ENCODE data around the gene C3orf70. TPM values are rescaled to one million over a fixed set of nuclear protein-coding genes. Genes with fewer than 3 reads are reported as not detected.

C3orf70 gene
- total RNA-seq, 2 experiments from 2014 or later: not detected

DNA sequence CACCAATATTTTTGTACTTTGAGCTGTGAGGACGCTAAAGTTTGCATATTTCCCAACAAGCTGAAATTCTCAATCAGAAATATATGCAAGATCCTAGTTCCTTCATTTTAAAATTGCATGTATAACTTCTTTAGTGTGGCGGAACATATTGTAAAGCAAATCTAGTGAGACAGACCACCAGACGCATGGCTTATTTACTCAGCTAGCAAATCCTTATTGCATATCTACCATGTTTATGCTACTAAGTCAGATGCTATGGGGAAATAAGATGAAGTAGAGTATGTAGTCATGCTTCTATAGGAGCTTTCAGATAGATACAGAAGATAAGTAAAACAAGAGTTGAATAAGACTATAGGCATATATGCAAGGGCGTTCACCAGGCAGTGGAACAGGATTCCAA, 62.0 kb downstream of the C3orf70 start:
- DNase-seq (ENCODE audit: low spot score): no peak
- Histone ChIP-seq H3K4me1 (ENCODE audit: insufficient read depth, low read length, poor library complexity, severe bottlenecking) (no peaks in the 10 kb centered on the region), H3K79me2 (ENCODE audit: insufficient read depth, low read depth, low read length) (no peaks in the 10 kb centered on the region), H3K27ac (ENCODE audit: low read depth, low read length, poor library complexity, severe bottlenecking) (no peak overlapping the region), H4K20me1 (ENCODE audit: insufficient read depth, low read length) (no peaks in the 10 kb centered on the region), H3K36me3 (ENCODE audit: insufficient read depth, low read length) (no peaks in the 10 kb centered on the region), H3K9me3 (ENCODE audit: low read length) (no peaks in the 10 kb centered on the region), H2AFZ (ENCODE audit: low read length) (no peak overlapping the region), H3K4me2 (ENCODE audit: low read length) (no peak overlapping the region), H3K9me2 (ENCODE audit: insufficient read depth, low read length) (no peaks in the 10 kb centered on the region), H3K4me3 (ENCODE audit: low read depth, low read length, poor library complexity, severe bottlenecking) (no peak overlapping the region)
- CTCF ChIA-PET (ENCODE audit: unreplicated experiment): no interaction called here
- intact Hi-C loops (cut with micrococcal nuclease; ENCODE audit: unreplicated experiment): no loop called here
- POLR2A ChIA-PET: interaction anchor here (1.1 to 1.2 kb wide), 2 partner anchors 13 to 20 kb away, joined by 3 to 4 read pairs; no protein-coding TSS in a partner anchor
- BruUV-seq (replicated peaks): no TSS peak
- TF ChIP-seq EZH2phosphoT487 (IDR thresholded peaks at IDR 0.05; ENCODE audit: borderline replicate concordance, low read depth, low read length): no peak
- no peak for TF ChIP-seq CTCF (conservative IDR thresholded peaks at IDR 0.05; ENCODE audit: low read length)

DNA sequence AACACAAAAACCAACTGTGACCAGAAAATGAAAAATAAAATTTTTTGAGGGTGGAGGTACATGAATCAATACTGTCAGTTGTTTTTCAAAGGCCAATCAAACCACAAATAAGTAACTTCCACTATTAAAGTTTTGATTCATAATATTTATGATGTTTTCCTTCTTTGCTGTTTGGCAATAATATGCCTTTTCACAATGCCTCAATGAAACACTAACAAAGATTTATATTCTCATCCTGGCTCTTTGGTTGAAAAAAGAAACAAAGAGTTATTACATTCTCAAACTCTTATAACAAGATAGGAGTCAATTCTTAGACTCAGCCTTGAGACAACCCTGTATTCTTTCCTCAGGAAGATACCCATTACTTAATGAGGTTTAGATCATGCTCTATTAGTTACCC, 63.1 kb downstream of the C3orf70 start:
- TF ChIP-seq CTCF (conservative IDR thresholded peaks at IDR 0.05; ENCODE audit: low read length) (no peak), EZH2phosphoT487 (IDR thresholded peaks at IDR 0.05; ENCODE audit: borderline replicate concordance, low read depth, low read length) (no peak)
- H3K9me3 ChIP-seq (ENCODE audit: low read length): no peaks in the 10 kb centered on the region
- CTCF ChIA-PET (ENCODE audit: unreplicated experiment): no interaction called here

GRCh38 chr3:185089343-185089742, 63.5 kb downstream of the C3orf70 start:
- Histone ChIP-seq H3K36me3 (ENCODE audit: insufficient read depth, low read length) (no peaks in the 10 kb centered on the region), H3K4me3 (ENCODE audit: low read depth, low read length, poor library complexity, severe bottlenecking) (no peak overlapping the region), H3K27ac (ENCODE audit: low read depth, low read length, poor library complexity, severe bottlenecking) (no peak overlapping the region), H2AFZ (ENCODE audit: low read length) (no peak overlapping the region), H3K4me2 (ENCODE audit: low read length) (no peak overlapping the region), H3K9me3 (ENCODE audit: low read length) (no peaks in the 10 kb centered on the region), H3K4me1 (ENCODE audit: insufficient read depth, low read length, poor library complexity, severe bottlenecking) (no peaks in the 10 kb centered on the region), H3K9me2 (ENCODE audit: insufficient read depth, low read length) (no peaks in the 10 kb centered on the region), H3K79me2 (ENCODE audit: insufficient read depth, low read depth, low read length) (no peaks in the 10 kb centered on the region), H4K20me1 (ENCODE audit: insufficient read depth, low read length) (no peaks in the 10 kb centered on the region)
- POLR2A ChIA-PET: no interaction called here
- CTCF ChIA-PET (ENCODE audit: unreplicated experiment): no interaction called here
- intact Hi-C loops (cut with micrococcal nuclease; ENCODE audit: unreplicated experiment): no loop called here
- BruUV-seq (replicated peaks): no TSS peak
- no peak for DNase-seq (ENCODE audit: low spot score)
- TF ChIP-seq CTCF (conservative IDR thresholded peaks at IDR 0.05; ENCODE audit: low read length) (no peak), EZH2phosphoT487 (IDR thresholded peaks at IDR 0.05; ENCODE audit: borderline replicate concordance, low read depth, low read length) (no peak)

More for the DNA sequence above, 63.1 kb downstream of the C3orf70 start:
- BruUV-seq (replicated peaks): no TSS peak
- Histone ChIP-seq H3K9me2 (ENCODE audit: insufficient read depth, low read length) (no peaks in the 10 kb centered on the region), H2AFZ (ENCODE audit: low read length) (no peak overlapping the region), H4K20me1 (ENCODE audit: insufficient read depth, low read length) (no peaks in the 10 kb centered on the region), H3K4me2 (ENCODE audit: low read length) (no peak overlapping the region), H3K4me3 (ENCODE audit: low read depth, low read length, poor library complexity, severe bottlenecking) (no peak overlapping the region), H3K36me3 (ENCODE audit: insufficient read depth, low read length) (no peaks in the 10 kb centered on the region), H3K79me2 (ENCODE audit: insufficient read depth, low read depth, low read length) (no peaks in the 10 kb centered on the region), H3K27ac (ENCODE audit: low read depth, low read length, poor library complexity, severe bottlenecking) (no peak overlapping the region), H3K4me1 (ENCODE audit: insufficient read depth, low read length, poor library complexity, severe bottlenecking) (no peaks in the 10 kb centered on the region)
- intact Hi-C loops (cut with micrococcal nuclease; ENCODE audit: unreplicated experiment): no loop called here
- no peak for DNase-seq (ENCODE audit: low spot score)
- POLR2A ChIA-PET: interaction anchor here (1.1 to 1.2 kb wide), 2 partner anchors 12 to 19 kb away, joined by 3 to 4 read pairs; no protein-coding TSS in a partner anchor
